CD8-positive, alpha-beta memory T cell (primary cell): ENCODE data around the gene MPV17. TPM values are rescaled to one million over a fixed set of nuclear protein-coding genes. Genes with fewer than 3 reads are reported as not detected.

Source experiments
- CTCF ChIA-PET: fragments of 350-600 bp; sonication (Branson Sonifier 250); formaldehyde crosslinking; loops from one replicate; lab custom pipeline; 2021; ENCODE audit warnings: antibody characterized with exemption; lab: Charles Lee
- POLR2A ChIA-PET: fragments of 350-600 bp; sonication (Branson Sonifier 250); formaldehyde crosslinking; loops from one replicate; lab custom pipeline; 2021; ENCODE audit warnings: antibody characterized with exemption; lab: Charles Lee
- DNase-seq, 5 donors: peaks; one replicate each; pipeline versions ENCODE4 v3.0.0 to v3.0.0-alpha.2; 2020 to 2022; ENCODE audit warnings: mixed read lengths in 1 of 5
- H3K27ac ChIP-seq: one replicate; pipeline ENCODE4 v1.7.0; 2013; ENCODE audit warnings: low read depth, mild to moderate bottlenecking, low read length, moderate library complexity
- H3K27me3 ChIP-seq: 2 replicates; pipeline ENCODE4 v1.7.0; 2013; ENCODE audit warnings: low read length, mild to moderate bottlenecking; ENCODE audit not compliant: insufficient read depth, poor library complexity, severe bottlenecking
- H3K36me3 ChIP-seq: 2 replicates; pipeline ENCODE4 v1.7.0; 2013; ENCODE audit warnings: mild to moderate bottlenecking, low read length, moderate library complexity; ENCODE audit not compliant: insufficient read depth
- H3K4me1 ChIP-seq: 2 replicates; pipeline ENCODE4 v1.7.0; 2013; ENCODE audit warnings: mild to moderate bottlenecking, low read length, moderate library complexity; ENCODE audit not compliant: insufficient read depth
- H3K4me3 ChIP-seq: 2 replicates; pipeline ENCODE4 v1.7.0; 2013; ENCODE audit warnings: mild to moderate bottlenecking, low read length
- H3K9me3 ChIP-seq: 2 replicates; pipeline ENCODE4 v1.7.0; 2013; ENCODE audit warnings: mild to moderate bottlenecking, low read length
- H3K27ac Mint-ChIP-seq, 8 donors: one replicate each; pipeline ENCODE4 v1.8.0; 2020 to 2021; ENCODE audit warnings: mixed read lengths in 8 of 8, mild to moderate bottlenecking in 6 of 8, inconsistent platforms in 3 of 8, moderate library complexity in 3 of 8
- H3K27me3 Mint-ChIP-seq, 2 donors: one replicate each; pipeline ENCODE4 v1.8.0; 2020 to 2021; ENCODE audit warnings: mixed read lengths in 2 of 2, mild to moderate bottlenecking in 1 of 2, moderate library complexity in 1 of 2
- H3K36me3 Mint-ChIP-seq, 3 donors: one replicate each; pipeline ENCODE4 v1.8.0; 2020 to 2021; ENCODE audit warnings: mixed read lengths in 3 of 3, inconsistent platforms in 1 of 3, mild to moderate bottlenecking in 1 of 3
- H3K4me1 Mint-ChIP-seq, 3 donors: one replicate each; pipeline ENCODE4 v1.8.0; 2020 to 2021; ENCODE audit warnings: mixed read lengths in 3 of 3, inconsistent platforms in 1 of 3, mild to moderate bottlenecking in 1 of 3
- H3K4me3 Mint-ChIP-seq, 7 donors: one replicate each; pipeline ENCODE4 v1.8.0; 2020 to 2021; ENCODE audit warnings: mixed read lengths in 7 of 7, mild to moderate bottlenecking in 6 of 7, moderate library complexity in 4 of 7, inconsistent platforms in 2 of 7
- H3K9me3 Mint-ChIP-seq, 5 donors: one replicate each; pipeline ENCODE4 v1.8.0; 2020 to 2022; ENCODE audit warnings: mixed read lengths in 5 of 5, mild to moderate bottlenecking in 3 of 5, moderate library complexity in 2 of 5, inconsistent platforms in 1 of 5
- polyA plus RNA-seq: library from polyadenylated mRNA; unstranded; fragments of 300-500 nt; fragmentation: Illumina TruSeq; gene quantifications from one replicate; pipeline ENCODE4 v1.2.3, GENCODE V29; 2021
- total RNA-seq, 2 experiments: library from RNA; stranded (reverse); gene quantifications; one replicate each; pipeline ENCODE4 v1.2.3, GENCODE V29; 2021

The MPV17 gene
- total and polyA plus RNA-seq, 3 experiments from 2014 or later = 85.9 to 118 (median 86.4) TPM

GRCh38 chr2:27309651-27310050 lies 13.2 kb downstream of the MPV17 start:
- peaks cover 0 to 12% (median 3%) of the 10 kb centered on the region in 3 donors for H3K4me1 Mint-ChIP-seq
- H3K4me3 ChIP-seq = no peak overlapping the region
- H3K4me1 ChIP-seq = no peaks in the 10 kb centered on the region
- no peak for DNase-seq
- POLR2A ChIA-PET = interaction anchor here (0.7 kb wide), 1 partner anchor 13 kb away, joined by 6 read pairs; no protein-coding TSS in a partner anchor
- peaks cover 10 to 18% of the 10 kb centered on the region in 2 donors for H3K27me3 Mint-ChIP-seq
- CTCF ChIA-PET = no interaction called here
- peaks cover 8% of the 10 kb centered on the region for H3K36me3 ChIP-seq
- no peak overlapping the region for H3K27ac ChIP-seq
- no peaks in the 10 kb centered on the region for H3K9me3 ChIP-seq
- peaks cover 12 to 24% (median 15%) of the 10 kb centered on the region in 3 donors for H3K36me3 Mint-ChIP-seq
- H3K27ac Mint-ChIP-seq = peak overlapping the region in 1 of 8 donors; percentile 5
- H3K4me3 Mint-ChIP-seq = peak overlapping the region in 1 of 7 donors; percentile 4
- H3K27me3 ChIP-seq = peaks cover 7% of the 10 kb centered on the region
- no peaks in the 10 kb centered on the region for H3K9me3 Mint-ChIP-seq

GRCh38 chr2:27308359-27308881 lies 14.5 kb downstream of the MPV17 start, which contains the start of gene UCN:
Gene UCN (minus strand): TSS chr2:27308445. CDS start chr2:27307895, 550 bp downstream.
- peaks cover 7% of the 10 kb centered on the region for H3K27me3 ChIP-seq
- H3K9me3 ChIP-seq = no peaks in the 10 kb centered on the region
- peaks cover 8% of the 10 kb centered on the region for H3K36me3 ChIP-seq
- H3K4me3 ChIP-seq = no peak within 1 kb of the TSS
- H3K9me3 Mint-ChIP-seq = no peaks in the 10 kb centered on the region
- peaks cover 0 to 12% (median 3%) of the 10 kb centered on the region in 3 donors for H3K4me1 Mint-ChIP-seq
- peak within 1 kb of the TSS in 2 of 7 donors; percentile 8 to 53 for H3K4me3 Mint-ChIP-seq
- POLR2A ChIA-PET = interaction anchor here (1.0 kb wide), 1 partner anchor 52 kb away, joined by 4 read pairs; no protein-coding TSS in a partner anchor
- DNase-seq = no peak
- peaks cover 11 to 22% of the 10 kb centered on the region in 2 donors for H3K27me3 Mint-ChIP-seq
- H3K27ac ChIP-seq = no peak within 1 kb of the TSS
- CTCF ChIA-PET = no interaction called here
- H3K36me3 Mint-ChIP-seq = peaks cover 12 to 24% (median 14%) of the 10 kb centered on the region in 3 donors
- no peaks in the 10 kb centered on the region for H3K4me1 ChIP-seq
- H3K27ac Mint-ChIP-seq = no peak within 1 kb of the TSS

- H3K9me3 Mint-ChIP-seq = no peaks in the 10 kb centered on the region
- H3K4me1 Mint-ChIP-seq = peaks cover 0 to 16% (median 5%) of the 10 kb centered on the region in 3 donors
- Histone ChIP-seq H3K36me3 (peaks cover 8% of the 10 kb centered on the region), H3K27ac (no peak overlapping the region), H3K27me3 (peaks cover 7% of the 10 kb centered on the region), H3K4me3 (no peak overlapping the region), H3K4me1 (no peaks in the 10 kb centered on the region), H3K9me3 (no peaks in the 10 kb centered on the region)
- H3K4me3 Mint-ChIP-seq = no peak overlapping the region
- peaks cover 12 to 24% (median 14%) of the 10 kb centered on the region in 3 donors for H3K36me3 Mint-ChIP-seq
- no peak for DNase-seq
- H3K27ac Mint-ChIP-seq = no peak overlapping the region
- peaks cover 11 to 22% of the 10 kb centered on the region in 2 donors for H3K27me3 Mint-ChIP-seq
- ChIA-PET CTCF (no interaction called here), POLR2A (interaction anchor here (1.0 kb wide), 1 partner anchor 52 kb away, joined by 4 read pairs; no protein-coding TSS in a partner anchor)
These were observed 15.1 kb downstream of the MPV17 start for GRCh38 chr2:27307545-27308358.

- no peak for DNase-seq
- peaks cover 0 to 18% (median 5%) of the 10 kb centered on the region in 3 donors for H3K4me1 Mint-ChIP-seq
- Histone ChIP-seq H3K36me3 (peaks cover 8% of the 10 kb centered on the region), H3K4me1 (no peaks in the 10 kb centered on the region), H3K27me3 (peaks cover 7% of the 10 kb centered on the region), H3K27ac (no peak overlapping the region), H3K9me3 (no peaks in the 10 kb centered on the region), H3K4me3 (no peak overlapping the region)
- H3K27ac Mint-ChIP-seq = no peak overlapping the region
- peaks cover 8 to 20% (median 13%) of the 10 kb centered on the region in 3 donors for H3K36me3 Mint-ChIP-seq
- H3K27me3 Mint-ChIP-seq = peaks cover 11 to 22% of the 10 kb centered on the region in 2 donors
- peak overlapping the region in 2 of 7 donors; percentile 8 to 53 for H3K4me3 Mint-ChIP-seq
- POLR2A ChIA-PET = no interaction called here
- no peaks in the 10 kb centered on the region for H3K9me3 Mint-ChIP-seq
- CTCF ChIA-PET = no interaction called here
These were observed 15.7 kb downstream of the MPV17 start for GRCh38 chr2:27307287-27307544.

GRCh38 chr2:27306573-27307286 lies 16.2 kb downstream of the MPV17 start:
- Histone ChIP-seq H3K27me3 (peaks cover 7% of the 10 kb centered on the region), H3K4me3 (no peak overlapping the region), H3K27ac (no peak overlapping the region), H3K36me3 (peaks cover 4% of the 10 kb centered on the region), H3K4me1 (no peaks in the 10 kb centered on the region), H3K9me3 (no peaks in the 10 kb centered on the region)
- Mint-ChIP-seq H3K27ac (no peak overlapping the region), H3K4me1 (peaks cover 0 to 18% (median 5%) of the 10 kb centered on the region in 3 donors), H3K9me3 (no peaks in the 10 kb centered on the region), H3K36me3 (peaks cover 7 to 18% (median 12%) of the 10 kb centered on the region in 3 donors), H3K4me3 (peak overlapping the region in 6 of 7 donors; percentile 24 to 62 (median 49)), H3K27me3 (peaks cover 11 to 22% of the 10 kb centered on the region in 2 donors)
- peak in 4 of 5 donors; percentile 6 to 38 (median 9) for DNase-seq
- ChIA-PET POLR2A (no interaction called here), CTCF (no interaction called here)

- Histone ChIP-seq H3K36me3 (no peaks in the 10 kb centered on the region), H3K9me3 (no peaks in the 10 kb centered on the region), H3K27me3 (peaks cover 7% of the 10 kb centered on the region), H3K27ac (no peak overlapping the region), H3K4me1 (no peaks in the 10 kb centered on the region), H3K4me3 (no peak overlapping the region)
- CTCF ChIA-PET = interaction anchor here (4.6 kb wide), 1 partner anchor 15 kb away, joined by 27 read pairs; the partner anchor contains the start of gene MPV17
- peak overlapping the region in 1 of 8 donors; percentile 57 for H3K27ac Mint-ChIP-seq
- H3K27me3 Mint-ChIP-seq = peaks cover 11 to 22% of the 10 kb centered on the region in 2 donors
- DNase-seq = no peak
- peak overlapping the region in 1 of 7 donors; percentile 47 for H3K4me3 Mint-ChIP-seq
- POLR2A ChIA-PET = no interaction called here
- peaks cover 0 to 18% (median 4%) of the 10 kb centered on the region in 3 donors for H3K4me1 Mint-ChIP-seq
- H3K36me3 Mint-ChIP-seq = peaks cover 7 to 12% (median 9%) of the 10 kb centered on the region in 3 donors
- no peaks in the 10 kb centered on the region for H3K9me3 Mint-ChIP-seq
These were observed 16.8 kb downstream of the MPV17 start for GRCh38 chr2:27306136-27306535.

GRCh38 chr2:27305516-27305915 lies 17.4 kb downstream of the MPV17 start:
- POLR2A ChIA-PET = no interaction called here
- peak overlapping the region in 1 of 7 donors; percentile 3 for H3K4me3 Mint-ChIP-seq
- Histone ChIP-seq H3K4me1 (no peaks in the 10 kb centered on the region), H3K4me3 (no peak overlapping the region), H3K36me3 (no peaks in the 10 kb centered on the region), H3K27me3 (peaks cover 7% of the 10 kb centered on the region), H3K27ac (no peak overlapping the region), H3K9me3 (no peaks in the 10 kb centered on the region)
- peaks cover 7 to 12% (median 9%) of the 10 kb centered on the region in 3 donors for H3K36me3 Mint-ChIP-seq
- H3K9me3 Mint-ChIP-seq = no peaks in the 10 kb centered on the region
- H3K27me3 Mint-ChIP-seq = peaks cover 11 to 22% of the 10 kb centered on the region in 2 donors
- no peak overlapping the region for H3K27ac Mint-ChIP-seq
- DNase-seq = no peak
- CTCF ChIA-PET = interaction anchor here (3.4 to 4.6 kb wide), 2 partner anchors 9 to 16 kb away, joined by 16 to 27 read pairs; partner anchors contain the start of gene MPV17
- peaks cover 0 to 18% (median 4%) of the 10 kb centered on the region in 3 donors for H3K4me1 Mint-ChIP-seq
